Stimulated activated CD8-positive, alpha-beta memory T cell treated with anti-CD3 and anti-CD28 coated beads, Interleukin-4, amount 100 ng/mL, for 48 hours (primary cell): Measurements from ENCODE around the gene DOCK2.
"Not testable (repeated sequence)": the region's sequence is repeated elsewhere in the genome, so short reads cannot be mapped to it uniquely, and the experiment has no call there.

Experiments used
- DNase-seq: peaks from one replicate; pipeline ENCODE4 v3.0.0-alpha.2; 2020

DOCK2 gene

GRCh38 chr5:169832845-169833244 lies 195.8 kb downstream of the DOCK2 start:
- DNase-seq = no peak

GRCh38 chr5:169833681-169834292 lies 196.7 kb downstream of the DOCK2 start:
- DNase-seq = not testable (repeated sequence)

GRCh38 chr5:169834540-169834939 lies 197.5 kb downstream of the DOCK2 start:
- not testable (repeated sequence) for DNase-seq

- DNase-seq = no peak
Measured at GRCh38 chr5:169836835-169837536, 199.9 kb downstream of the DOCK2 start.

- DNase-seq = no peak
Measured at GRCh38 chr5:169837686-169838085, 200.6 kb downstream of the DOCK2 start.

GRCh38 chr5:169838688-169839087 lies 201.6 kb downstream of the DOCK2 start:
- no peak for DNase-seq

- DNase-seq = no peak
Measured at GRCh38 chr5:169840405-169840804, 203.3 kb downstream of the DOCK2 start.

GRCh38 chr5:169842699-169843098 lies 205.6 kb downstream of the DOCK2 start:
- DNase-seq = no peak

- DNase-seq = no peak
Measured at GRCh38 chr5:169847519-169847918, 210.4 kb downstream of the DOCK2 start.

GRCh38 chr5:169848271-169848670 lies 211.2 kb downstream of the DOCK2 start:
- no peak for DNase-seq

GRCh38 chr5:169848792-169849191 lies 211.7 kb downstream of the DOCK2 start:
- no peak for DNase-seq

- DNase-seq = no peak
Measured at GRCh38 chr5:169850409-169850808, 213.3 kb downstream of the DOCK2 start.

GRCh38 chr5:169851321-169851850 lies 214.3 kb downstream of the DOCK2 start:
- DNase-seq = no peak

GRCh38 chr5:169856571-169856970 lies 219.5 kb downstream of the DOCK2 start:
- no peak for DNase-seq

GRCh38 chr5:169860585-169860984 lies 223.5 kb downstream of the DOCK2 start:
- no peak for DNase-seq

- no peak for DNase-seq
Measured at GRCh38 chr5:169861433-169861832, 224.4 kb downstream of the DOCK2 start.

GRCh38 chr5:169861934-169862333 lies 224.9 kb downstream of the DOCK2 start:
- DNase-seq = no peak

GRCh38 chr5:169862391-169862811 lies 225.3 kb downstream of the DOCK2 start:
- no peak for DNase-seq

- DNase-seq = no peak
Measured at GRCh38 chr5:169864483-169864882, 227.4 kb downstream of the DOCK2 start.

GRCh38 chr5:169867347-169867746 lies 230.3 kb downstream of the DOCK2 start:
- DNase-seq = no peak

- no peak for DNase-seq
Measured at GRCh38 chr5:169869066-169869465, 232.0 kb downstream of the DOCK2 start.

- no peak for DNase-seq
Measured at GRCh38 chr5:169870211-169870610, 233.1 kb downstream of the DOCK2 start.

GRCh38 chr5:169871826-169872490 lies 234.9 kb downstream of the DOCK2 start:
- DNase-seq = no peak

- DNase-seq = no peak
Measured at GRCh38 chr5:169873642-169874041, 236.6 kb downstream of the DOCK2 start.
